NCI-H774 (cell line): Measurements from ENCODE around the gene OTOG.

Experiments used
- DNase-seq: peaks from one replicate; lab custom pipeline; 2025; lab: John Stamatoyannopoulos, UW

The OTOG gene

GRCh38 chr11:17650127-17650911 lies 103.3 kb downstream of the OTOG start:
- DNase-seq: no peak

GRCh38 chr11:17651061-17651460 lies 104.0 kb downstream of the OTOG start:
- DNase-seq: no peak

DNA sequence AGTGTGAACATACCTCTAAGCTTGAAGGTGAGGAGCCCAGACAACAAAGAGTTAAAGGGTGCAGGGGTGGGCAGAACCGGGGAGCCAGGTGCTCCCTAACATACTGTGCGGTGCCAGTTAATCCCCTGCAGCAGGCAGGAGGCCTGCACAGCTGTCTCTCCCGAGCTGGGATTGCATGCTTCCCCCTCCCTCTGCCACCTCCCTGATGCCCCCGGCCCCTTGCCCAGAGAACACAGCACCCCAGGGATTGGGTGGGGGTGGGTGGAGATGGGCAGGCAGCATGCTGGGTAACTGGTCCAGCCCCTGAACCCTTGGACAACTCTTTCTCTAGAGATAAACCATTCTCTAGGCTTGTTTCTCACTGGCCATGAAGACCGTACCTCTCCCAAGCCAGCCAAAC lies 104.6 kb downstream of the OTOG start:
- no peak for DNase-seq

DNA sequence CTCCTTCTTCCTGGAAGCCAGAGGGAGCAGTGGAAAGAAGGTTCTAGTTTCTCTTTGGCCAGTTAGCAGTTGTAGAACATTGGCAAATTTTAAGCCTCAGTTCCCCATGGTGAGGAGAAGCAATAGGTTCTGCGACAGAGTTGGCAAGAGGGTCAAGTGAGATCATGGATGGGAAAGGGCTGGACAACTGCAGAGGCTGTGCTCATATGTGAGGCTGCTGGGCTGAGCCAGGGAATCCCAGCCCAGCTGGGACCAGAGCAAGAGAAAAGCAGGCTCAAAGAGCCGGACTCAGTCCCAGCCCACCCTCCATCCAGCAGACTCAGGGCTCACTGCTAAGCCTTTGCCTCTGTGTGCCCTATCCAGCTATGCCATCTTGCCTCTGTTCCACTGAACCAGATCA lies 105.5 kb downstream of the OTOG start:
- DNase-seq: no peak

GRCh38 chr11:17653611-17654010 lies 106.6 kb downstream of the OTOG start:
- DNase-seq: no peak

DNA sequence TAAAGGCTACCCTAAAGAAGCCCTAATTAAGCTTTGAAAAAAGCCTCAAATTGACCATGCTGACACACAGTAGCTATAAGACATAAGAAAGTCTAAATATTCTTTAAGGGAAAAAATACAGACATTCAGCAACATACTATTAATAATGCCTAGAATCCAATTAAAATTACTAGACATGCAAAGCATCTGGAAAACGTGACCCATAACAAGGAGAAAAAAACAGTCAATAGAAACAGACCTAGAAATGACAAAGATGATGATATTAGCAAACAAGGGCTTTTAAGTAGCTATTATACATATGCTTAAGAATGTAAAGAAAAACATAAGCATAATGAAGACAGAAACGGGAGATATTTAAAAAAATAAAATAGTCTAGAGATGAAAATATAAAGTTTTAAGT lies 108.6 kb downstream of the OTOG start:
- no peak for DNase-seq

DNA sequence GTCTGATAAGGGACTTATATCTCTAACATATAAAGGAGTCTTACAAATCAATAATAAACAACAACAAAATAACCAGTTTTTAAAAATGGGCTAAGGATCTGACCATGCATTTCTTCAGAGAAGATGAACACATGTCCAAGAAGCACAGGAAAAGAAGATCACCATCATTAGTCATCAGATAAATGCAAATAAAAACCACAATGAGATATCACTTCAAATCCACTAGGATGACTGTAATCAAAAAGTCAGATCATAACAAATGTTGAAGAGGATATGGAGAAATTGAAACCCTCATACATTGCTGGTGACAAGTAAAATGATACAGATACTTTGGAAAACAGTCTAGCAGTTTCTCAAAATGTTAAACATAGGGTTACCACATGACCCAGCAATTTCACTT lies 111.2 kb downstream of the OTOG start:
- DNase-seq: no peak

DNA sequence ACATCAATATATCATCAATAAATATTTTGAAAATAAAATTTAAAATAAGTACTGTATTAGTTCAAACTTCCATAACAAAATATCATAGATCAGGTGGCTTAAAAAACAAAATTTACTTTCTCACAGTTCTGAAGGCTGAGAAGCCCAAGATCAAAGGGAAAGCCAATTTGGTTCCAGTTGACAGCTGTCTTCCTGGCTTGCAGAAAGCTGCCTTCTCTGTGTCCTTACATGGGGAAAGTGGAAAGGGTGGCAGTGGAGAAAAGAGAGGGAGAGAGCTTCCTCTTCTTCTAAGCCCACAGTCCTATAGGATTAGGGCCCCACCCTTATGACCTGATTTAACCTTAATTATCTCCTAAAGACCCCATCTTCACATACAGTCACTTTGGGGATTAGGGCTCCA lies 121.1 kb downstream of the OTOG start:
- no peak for DNase-seq

- no peak for DNase-seq
Observed at GRCh38 chr11:17672469-17672868, 125.4 kb downstream of the OTOG start.

GRCh38 chr11:17673951-17674350 lies 126.9 kb downstream of the OTOG start:
- no peak for DNase-seq

DNA sequence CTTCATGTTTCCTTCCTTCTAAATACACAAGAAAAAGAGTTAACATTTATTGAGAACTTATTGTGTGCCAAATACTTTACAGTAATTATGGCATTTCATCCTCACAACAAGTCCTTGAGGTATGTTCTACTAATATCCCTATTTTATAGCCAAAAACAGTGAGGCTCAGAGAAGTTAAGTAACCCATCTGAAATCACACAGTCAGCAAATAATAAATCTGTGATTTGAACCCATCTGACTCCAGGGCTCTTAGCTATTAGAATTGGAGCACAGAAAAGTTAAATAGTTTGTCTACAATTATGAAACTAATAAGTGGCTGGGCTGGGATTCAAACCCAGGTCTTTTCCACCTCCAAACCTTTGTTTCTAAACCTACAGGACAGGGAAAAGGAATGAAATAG lies 135.8 kb downstream of the OTOG start:
- no peak for DNase-seq

DNA sequence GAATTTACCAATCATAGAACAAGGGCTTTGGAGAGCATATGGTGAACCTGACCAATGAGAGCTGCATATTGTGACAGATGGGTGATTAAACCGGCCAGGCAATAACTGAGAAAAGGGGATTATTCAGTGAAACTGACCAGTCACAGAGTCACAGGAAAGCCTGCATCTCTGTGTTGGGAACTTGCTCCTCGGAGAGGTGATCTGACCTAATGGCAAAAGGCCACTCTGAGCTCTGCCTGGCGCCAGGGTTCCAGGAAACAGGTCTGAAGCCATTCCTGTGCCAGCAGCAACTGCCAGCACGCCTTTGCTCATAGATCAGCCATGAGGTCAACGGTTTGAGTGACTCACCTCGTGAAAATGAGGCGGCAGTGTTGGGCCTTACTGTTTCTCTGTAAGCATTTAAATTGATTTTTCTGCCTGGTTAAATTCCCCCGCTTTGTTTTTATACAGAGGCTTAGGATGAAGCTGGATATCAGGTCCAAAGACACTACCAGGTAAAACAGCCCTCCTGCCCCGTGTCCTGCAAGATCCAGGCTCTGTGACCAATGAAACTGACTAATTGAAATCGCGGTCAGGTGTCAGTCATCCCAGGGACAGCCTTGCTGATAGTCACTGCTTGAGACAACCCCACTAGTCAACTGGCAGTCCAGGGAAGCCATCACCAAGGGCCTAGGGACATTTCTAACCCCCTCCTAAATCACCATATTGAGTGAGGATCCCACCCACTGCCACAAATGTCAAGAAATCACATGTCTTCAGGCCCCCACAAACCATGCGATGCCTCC lies 136.5 kb downstream of the OTOG start:
- no peak for DNase-seq

- DNase-seq: no peak
Observed at GRCh38 chr11:17684550-17684949, 137.5 kb downstream of the OTOG start.

- no peak for DNase-seq
Observed at GRCh38 chr11:17686231-17686980, 139.3 kb downstream of the OTOG start.

DNA sequence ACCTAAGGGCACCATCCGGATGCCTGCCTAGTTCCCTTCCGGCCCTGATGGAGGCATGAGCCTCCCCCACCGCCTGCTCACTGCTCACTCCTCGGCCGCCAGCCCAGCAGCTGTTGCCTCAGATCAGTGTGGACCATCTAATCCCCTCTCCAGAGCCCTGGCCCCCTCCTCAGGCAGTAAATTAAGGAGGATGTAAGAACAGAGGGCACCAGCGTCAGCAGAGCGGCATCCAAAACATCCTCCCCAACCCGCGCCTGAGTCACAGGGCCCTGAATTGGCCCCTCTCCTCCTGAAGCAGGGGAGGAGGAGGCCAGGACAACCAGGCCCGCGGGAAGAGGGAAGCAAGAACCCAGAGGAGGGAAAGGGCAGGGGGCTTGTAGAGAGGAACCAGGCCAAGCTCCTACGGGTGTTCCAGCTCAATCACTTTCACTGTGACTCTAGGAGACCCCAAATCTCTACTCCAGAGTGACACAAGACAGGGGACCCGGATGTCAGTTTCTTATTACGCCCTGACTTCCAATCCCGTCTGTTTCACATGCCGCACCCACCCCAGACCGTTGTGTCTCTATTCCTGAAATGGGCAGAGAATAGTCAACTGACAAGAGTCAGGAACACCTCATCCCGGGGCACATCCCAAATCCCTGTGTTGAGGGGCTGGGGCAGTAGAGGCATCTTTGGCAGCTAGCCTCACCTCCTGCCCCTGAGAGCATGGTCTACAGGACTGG lies 141.0 kb downstream of the OTOG start:
- DNase-seq: no peak

DNA sequence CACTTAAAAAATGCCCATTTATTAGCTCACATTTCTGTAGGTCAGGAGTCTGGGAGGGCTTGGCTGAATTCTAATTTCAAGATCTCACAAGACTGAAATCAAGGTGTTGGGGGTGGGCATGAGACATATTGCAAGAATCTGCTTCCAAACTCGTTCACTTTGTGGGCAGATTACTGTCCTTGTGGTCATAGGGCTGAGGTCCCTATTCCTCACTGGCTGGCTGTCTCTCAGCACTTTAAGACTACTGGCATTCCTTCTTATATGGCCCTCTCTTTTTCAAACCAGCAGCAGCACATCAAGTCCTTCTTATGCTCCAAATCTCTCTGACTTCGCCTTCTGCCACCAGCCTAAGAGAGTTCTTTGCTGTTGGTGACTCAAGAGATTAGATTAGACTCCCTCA lies 144.5 kb downstream of the OTOG start:
- no peak for DNase-seq

- DNase-seq: no peak
Observed at GRCh38 chr11:17691976-17692375, 144.9 kb downstream of the OTOG start.

DNA sequence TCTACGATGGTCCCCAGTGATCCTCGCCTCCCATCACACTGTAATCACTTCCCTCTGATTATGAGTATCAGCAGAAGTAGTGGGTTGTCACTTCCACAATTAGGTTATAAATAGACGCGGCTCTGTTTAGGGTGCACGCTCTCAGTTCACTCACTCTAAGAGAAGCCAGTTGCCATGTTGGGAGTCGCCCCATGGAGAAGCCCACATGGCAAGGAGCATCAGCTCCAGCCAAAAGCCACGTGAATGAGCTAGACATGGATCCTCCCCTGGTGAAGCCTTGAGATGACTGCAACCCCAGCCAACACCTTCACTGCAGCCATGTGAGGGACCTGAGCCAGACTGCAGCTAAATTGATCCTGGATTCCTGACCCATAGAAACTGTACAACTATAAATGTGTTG lies 145.9 kb downstream of the OTOG start:
- no peak for DNase-seq

- DNase-seq: no peak
Observed at GRCh38 chr11:17693531-17693930, 146.5 kb downstream of the OTOG start.

DNA sequence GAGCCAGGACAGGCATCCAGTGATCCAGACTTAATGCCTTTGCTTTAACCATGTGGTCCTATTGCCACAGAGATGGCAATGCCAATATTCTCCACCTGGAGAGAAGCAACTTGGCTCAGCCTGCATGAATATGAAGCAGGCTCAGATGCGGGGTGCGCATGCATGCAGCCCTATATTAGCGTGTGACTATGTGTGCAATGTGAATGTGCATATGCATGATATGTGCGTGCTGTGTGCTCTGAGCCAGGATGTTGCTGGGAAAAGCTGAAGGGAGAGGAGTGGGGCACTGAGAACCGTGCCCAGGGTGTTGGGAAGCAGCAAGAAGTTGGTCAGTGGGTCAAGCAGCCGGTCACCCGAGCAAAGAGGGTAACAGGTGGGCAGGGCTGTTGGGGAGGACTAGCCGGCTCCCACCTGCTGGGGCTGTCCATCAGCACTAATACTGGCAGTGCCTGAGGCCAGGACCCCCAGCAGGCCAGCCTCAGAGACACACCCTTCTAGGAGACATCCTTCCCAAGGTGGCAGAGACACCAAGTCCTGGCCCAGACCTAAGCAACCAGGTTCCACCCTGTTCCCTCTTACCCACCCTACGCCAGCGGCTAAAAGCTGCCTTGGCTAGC lies 147.5 kb downstream of the OTOG start:
- DNase-seq: no peak
